K562 (cell line): ENCODE data around the gene ARHGEF1. TPM values are rescaled to one million over a fixed set of nuclear protein-coding genes. Genes with fewer than 3 reads are reported as not detected.

Experiments used
- LCOR ChIP-seq: sonication (generic); formaldehyde crosslinking; IDR thresholded peaks from 2 replicates; pipeline ENCODE4 v1.8.0; 2022; ENCODE audit warnings: mild to moderate bottlenecking, missing genetic modification reagents
- POU5F1 ChIP-seq: fragments of 150-350 bp; IDR thresholded peaks from 2 replicates; pipeline ENCODE4 v1.6.1; 2014; ENCODE audit warnings: borderline replicate concordance, low read length, low read depth, mild to moderate bottlenecking; ENCODE audit not compliant: partially characterized antibody
- RBM34 ChIP-seq: fragments of 200-400 bp; formaldehyde crosslinking; IDR thresholded peaks from 2 replicates; pipeline ENCODE4 v1.6.1; 2018; ENCODE audit warnings: low read length, borderline replicate concordance; ENCODE audit not compliant: insufficient read depth
- SRSF3 ChIP-seq: fragments of 200-400 bp; formaldehyde crosslinking; IDR thresholded peaks from 2 replicates; pipeline ENCODE4 v1.6.1; 2016; ENCODE audit warnings: mild to moderate bottlenecking, low read length, moderate library complexity; ENCODE audit not compliant: insufficient read depth
- ZFPM2 ChIP-seq: fragments of 250-450 bp; sonication (Bioruptor Pico); IDR thresholded peaks from 2 replicates; pipeline ENCODE4 v1.5.1; 2022; ENCODE audit warnings: mild to moderate bottlenecking
- polyA plus RNA-seq, 8 experiments: library from polyadenylated mRNA; depleted of rRNA in 4 of 8; stranded (reverse) in 5 of 8; unstranded in 3 of 8; fragments of >200 nt; fragmentation: Nextera tagmentation in 2 of 8; fragmentation: Illumina TruSeq in 1 of 8; extraction: Ambion mirVana in 2 of 8; extraction: Trizol in 1 of 8; gene quantifications; 2 replicates each; pipeline versions ENCODE4 v1.2.1 to v1.2.3, GENCODE V29; 2011 to 2014; ENCODE audit warnings: inconsistent platforms in 1 of 8, missing spikeins in 1 of 8
- total RNA-seq, 7 experiments: library from RNA; depleted of rRNA in 6 of 7; stranded (reverse); fragments of >200 nt in 6 of 7; fragmentation: Illumina TruSeq in 2 of 7; extraction: Trizol in 2 of 7; gene quantifications; 2 replicates each; pipeline versions ENCODE4 v1.2.1 to v1.2.3, GENCODE V29; 2011 to 2021; ENCODE audit warnings: low replicate concordance in 1 of 7
- TF ChIP-seq, protein P1 (sequence below): fragments of 450-650 bp; IDR thresholded peaks from 2 replicates; pipeline ENCODE4 v1.6.1; 2016; ENCODE audit warnings: low read depth
- TF ChIP-seq, protein P2 (sequence below), 2 experiments: fragments of 450-650 bp in 1 of 2; IDR thresholded peaks; 2 replicates each; pipeline ENCODE4 v1.6.1; 2011 to 2017; ENCODE audit warnings: low read depth in 2 of 2, antibody characterized with exemption in 1 of 2, borderline replicate concordance in 1 of 2, low read length in 1 of 2, mild to moderate bottlenecking in 1 of 2, mixed read lengths in 1 of 2; ENCODE audit not compliant: control insufficient read depth in 1 of 2
- TF ChIP-seq, protein P3 (sequence below): fragments of 250-450 bp; sonication (Bioruptor Pico); IDR thresholded peaks from 2 replicates; pipeline ENCODE4 v1.4.0; 2020

The ARHGEF1 gene
- total and polyA plus RNA-seq, 9 of the 15 experiments (the other 6 are each of a cell fraction or from before 2014, with no cell fraction given): 1.9 to 149 (median 29.8) TPM

DNA sequence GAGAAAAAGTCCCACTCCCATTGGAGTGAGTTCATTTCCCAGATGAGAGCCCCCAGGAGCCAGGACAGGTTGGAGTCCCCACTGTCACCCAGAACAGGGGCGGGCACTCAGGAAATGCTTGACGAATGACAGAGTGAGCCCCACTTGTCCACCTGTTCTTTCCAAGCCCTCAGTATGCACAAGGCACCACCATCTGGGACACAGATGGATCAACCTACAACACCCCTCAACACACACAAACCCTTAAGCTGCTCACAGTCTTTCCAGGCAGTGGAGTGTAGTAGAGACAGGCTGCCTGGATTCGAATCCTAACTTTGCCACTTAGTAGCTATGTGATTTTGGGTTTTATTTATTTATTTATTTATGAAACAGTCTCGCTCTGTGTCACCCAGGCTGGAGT, 8.0 kb downstream of the ARHGEF1 start (continued):
- TF ChIP-seq, protein P1, sequence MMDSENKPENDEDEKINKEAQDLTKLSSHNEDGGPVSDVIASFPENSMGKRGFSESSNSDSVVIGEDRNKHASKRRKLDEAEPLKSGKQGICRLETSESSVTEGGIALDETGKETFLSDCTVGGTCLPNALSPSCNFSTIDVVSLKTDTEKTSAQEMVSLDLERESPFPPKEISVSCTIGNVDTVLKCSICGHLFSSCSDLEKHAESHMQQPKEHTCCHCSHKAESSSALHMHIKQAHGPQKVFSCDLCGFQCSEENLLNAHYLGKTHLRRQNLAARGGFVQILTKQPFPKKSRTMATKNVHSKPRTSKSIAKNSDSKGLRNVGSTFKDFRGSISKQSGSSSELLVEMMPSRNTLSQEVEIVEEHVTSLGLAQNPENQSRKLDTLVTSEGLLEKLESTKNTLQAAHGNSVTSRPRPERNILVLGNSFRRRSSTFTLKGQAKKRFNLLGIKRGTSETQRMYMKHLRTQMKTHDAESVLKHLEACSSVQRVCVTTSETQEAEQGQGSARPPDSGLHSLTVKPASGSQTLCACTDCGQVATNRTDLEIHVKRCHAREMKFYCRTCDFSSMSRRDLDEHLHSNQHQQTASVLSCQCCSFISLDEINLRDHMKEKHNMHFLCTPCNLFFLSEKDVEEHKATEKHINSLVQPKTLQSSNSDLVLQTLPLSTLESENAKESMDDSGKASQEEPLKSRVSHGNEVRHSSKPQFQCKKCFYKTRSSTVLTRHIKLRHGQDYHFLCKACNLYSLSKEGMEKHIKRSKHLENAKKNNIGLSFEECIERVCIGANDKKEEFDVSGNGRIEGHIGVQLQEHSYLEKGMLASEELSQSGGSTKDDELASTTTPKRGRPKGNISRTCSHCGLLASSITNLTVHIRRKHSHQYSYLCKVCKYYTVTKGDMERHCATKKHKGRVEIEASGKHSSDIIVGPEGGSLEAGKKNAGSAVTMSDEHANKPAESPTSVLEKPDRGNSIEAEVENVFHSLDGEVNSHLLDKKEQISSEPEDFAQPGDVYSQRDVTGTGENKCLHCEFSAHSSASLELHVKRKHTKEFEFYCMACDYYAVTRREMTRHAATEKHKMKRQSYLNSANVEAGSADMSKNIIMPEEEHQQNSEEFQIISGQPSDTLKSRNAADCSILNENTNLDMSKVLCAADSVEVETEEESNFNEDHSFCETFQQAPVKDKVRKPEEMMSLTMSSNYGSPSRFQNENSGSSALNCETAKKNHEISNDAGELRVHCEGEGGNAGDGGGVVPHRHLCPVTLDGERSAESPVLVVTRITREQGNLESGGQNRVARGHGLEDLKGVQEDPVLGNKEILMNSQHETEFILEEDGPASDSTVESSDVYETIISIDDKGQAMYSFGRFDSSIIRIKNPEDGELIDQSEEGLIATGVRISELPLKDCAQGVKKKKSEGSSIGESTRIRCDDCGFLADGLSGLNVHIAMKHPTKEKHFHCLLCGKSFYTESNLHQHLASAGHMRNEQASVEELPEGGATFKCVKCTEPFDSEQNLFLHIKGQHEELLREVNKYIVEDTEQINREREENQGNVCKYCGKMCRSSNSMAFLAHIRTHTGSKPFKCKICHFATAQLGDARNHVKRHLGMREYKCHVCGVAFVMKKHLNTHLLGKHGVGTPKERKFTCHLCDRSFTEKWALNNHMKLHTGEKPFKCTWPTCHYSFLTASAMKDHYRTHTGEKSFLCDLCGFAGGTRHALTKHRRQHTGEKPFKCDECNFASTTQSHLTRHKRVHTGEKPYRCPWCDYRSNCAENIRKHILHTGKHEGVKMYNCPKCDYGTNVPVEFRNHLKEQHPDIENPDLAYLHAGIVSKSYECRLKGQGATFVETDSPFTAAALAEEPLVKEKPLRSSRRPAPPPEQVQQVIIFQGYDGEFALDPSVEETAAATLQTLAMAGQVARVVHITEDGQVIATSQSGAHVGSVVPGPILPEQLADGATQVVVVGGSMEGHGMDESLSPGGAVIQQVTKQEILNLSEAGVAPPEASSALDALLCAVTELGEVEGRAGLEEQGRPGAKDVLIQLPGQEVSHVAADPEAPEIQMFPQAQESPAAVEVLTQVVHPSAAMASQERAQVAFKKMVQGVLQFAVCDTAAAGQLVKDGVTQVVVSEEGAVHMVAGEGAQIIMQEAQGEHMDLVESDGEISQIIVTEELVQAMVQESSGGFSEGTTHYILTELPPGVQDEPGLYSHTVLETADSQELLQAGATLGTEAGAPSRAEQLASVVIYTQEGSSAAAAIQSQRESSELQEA: no peak
- TF ChIP-seq SRSF3: no peak
- TF ChIP-seq LCOR (CRISPR knock-in tag): no peak
- no peak for TF ChIP-seq POU5F1
- no peak for TF ChIP-seq RBM34
- TF ChIP-seq ZFPM2 (CRISPR knock-in tag): no peak
- TF ChIP-seq, protein P2, sequence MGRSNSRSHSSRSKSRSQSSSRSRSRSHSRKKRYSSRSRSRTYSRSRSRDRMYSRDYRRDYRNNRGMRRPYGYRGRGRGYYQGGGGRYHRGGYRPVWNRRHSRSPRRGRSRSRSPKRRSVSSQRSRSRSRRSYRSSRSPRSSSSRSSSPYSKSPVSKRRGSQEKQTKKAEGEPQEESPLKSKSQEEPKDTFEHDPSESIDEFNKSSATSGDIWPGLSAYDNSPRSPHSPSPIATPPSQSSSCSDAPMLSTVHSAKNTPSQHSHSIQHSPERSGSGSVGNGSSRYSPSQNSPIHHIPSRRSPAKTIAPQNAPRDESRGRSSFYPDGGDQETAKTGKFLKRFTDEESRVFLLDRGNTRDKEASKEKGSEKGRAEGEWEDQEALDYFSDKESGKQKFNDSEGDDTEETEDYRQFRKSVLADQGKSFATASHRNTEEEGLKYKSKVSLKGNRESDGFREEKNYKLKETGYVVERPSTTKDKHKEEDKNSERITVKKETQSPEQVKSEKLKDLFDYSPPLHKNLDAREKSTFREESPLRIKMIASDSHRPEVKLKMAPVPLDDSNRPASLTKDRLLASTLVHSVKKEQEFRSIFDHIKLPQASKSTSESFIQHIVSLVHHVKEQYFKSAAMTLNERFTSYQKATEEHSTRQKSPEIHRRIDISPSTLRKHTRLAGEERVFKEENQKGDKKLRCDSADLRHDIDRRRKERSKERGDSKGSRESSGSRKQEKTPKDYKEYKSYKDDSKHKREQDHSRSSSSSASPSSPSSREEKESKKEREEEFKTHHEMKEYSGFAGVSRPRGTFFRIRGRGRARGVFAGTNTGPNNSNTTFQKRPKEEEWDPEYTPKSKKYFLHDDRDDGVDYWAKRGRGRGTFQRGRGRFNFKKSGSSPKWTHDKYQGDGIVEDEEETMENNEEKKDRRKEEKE (IDR thresholded peaks at IDR 0.05; ENCODE audit: borderline replicate concordance in 1 of 2, control insufficient read depth in 1 of 2, low read depth in 2 of 2, low read length in 1 of 2): no peak
- TF ChIP-seq, protein P3, sequence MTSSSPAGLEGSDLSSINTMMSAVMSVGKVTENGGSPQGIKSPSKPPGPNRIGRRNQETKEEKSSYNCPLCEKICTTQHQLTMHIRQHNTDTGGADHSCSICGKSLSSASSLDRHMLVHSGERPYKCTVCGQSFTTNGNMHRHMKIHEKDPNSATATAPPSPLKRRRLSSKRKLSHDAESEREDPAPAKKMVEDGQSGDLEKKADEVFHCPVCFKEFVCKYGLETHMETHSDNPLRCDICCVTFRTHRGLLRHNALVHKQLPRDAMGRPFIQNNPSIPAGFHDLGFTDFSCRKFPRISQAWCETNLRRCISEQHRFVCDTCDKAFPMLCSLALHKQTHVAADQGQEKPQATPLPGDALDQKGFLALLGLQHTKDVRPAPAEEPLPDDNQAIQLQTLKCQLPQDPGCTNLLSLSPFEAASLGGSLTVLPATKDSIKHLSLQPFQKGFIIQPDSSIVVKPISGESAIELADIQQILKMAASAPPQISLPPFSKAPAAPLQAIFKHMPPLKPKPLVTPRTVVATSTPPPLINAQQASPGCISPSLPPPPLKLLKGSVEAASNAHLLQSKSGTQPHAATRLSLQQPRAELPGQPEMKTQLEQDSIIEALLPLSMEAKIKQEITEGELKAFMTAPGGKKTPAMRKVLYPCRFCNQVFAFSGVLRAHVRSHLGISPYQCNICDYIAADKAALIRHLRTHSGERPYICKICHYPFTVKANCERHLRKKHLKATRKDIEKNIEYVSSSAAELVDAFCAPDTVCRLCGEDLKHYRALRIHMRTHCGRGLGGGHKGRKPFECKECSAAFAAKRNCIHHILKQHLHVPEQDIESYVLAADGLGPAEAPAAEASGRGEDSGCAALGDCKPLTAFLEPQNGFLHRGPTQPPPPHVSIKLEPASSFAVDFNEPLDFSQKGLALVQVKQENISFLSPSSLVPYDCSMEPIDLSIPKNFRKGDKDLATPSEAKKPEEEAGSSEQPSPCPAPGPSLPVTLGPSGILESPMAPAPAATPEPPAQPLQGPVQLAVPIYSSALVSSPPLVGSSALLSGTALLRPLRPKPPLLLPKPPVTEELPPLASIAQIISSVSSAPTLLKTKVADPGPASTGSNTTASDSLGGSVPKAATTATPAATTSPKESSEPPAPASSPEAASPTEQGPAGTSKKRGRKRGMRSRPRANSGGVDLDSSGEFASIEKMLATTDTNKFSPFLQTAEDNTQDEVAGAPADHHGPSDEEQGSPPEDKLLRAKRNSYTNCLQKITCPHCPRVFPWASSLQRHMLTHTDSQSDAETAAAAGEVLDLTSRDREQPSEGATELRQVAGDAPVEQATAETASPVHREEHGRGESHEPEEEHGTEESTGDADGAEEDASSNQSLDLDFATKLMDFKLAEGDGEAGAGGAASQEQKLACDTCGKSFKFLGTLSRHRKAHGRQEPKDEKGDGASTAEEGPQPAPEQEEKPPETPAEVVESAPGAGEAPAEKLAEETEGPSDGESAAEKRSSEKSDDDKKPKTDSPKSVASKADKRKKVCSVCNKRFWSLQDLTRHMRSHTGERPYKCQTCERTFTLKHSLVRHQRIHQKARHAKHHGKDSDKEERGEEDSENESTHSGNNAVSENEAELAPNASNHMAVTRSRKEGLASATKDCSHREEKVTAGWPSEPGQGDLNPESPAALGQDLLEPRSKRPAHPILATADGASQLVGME (CRISPR knock-in tag): no peak
